K562 (cell line): Measurements from ENCODE around the gene NUP98. TPM values are rescaled to one million over a fixed set of nuclear protein-coding genes. Genes with fewer than 3 reads are reported as not detected.

Source experiments
- CBX8 ChIP-seq: fragments of 200-600 bp; sonication (generic); IDR thresholded peaks from 2 replicates; pipeline ENCODE4 v1.6.1; 2012; ENCODE audit warnings: borderline replicate concordance, mixed run types, low read depth, mild to moderate bottlenecking, moderate library complexity, mixed read lengths, low read length, control low read depth, inconsistent platforms; ENCODE audit not compliant: poor library complexity, severe bottlenecking; ENCODE audit errors: extremely low read depth
- GABPB1 ChIP-seq: sonication (generic); formaldehyde crosslinking; IDR thresholded peaks from 2 replicates; pipeline ENCODE4 v1.8.0; 2022; ENCODE audit warnings: mild to moderate bottlenecking, missing genetic modification reagents
- ILF3 ChIP-seq: fragments of 450-650 bp; IDR thresholded peaks from 2 replicates; pipeline ENCODE4 v1.6.1; 2018; ENCODE audit warnings: antibody characterized with exemption, mild to moderate bottlenecking, moderate library complexity, borderline replicate concordance
- MXI1 ChIP-seq: IDR thresholded peaks from 2 replicates; pipeline ENCODE4 v1.6.1; 2011; ENCODE audit warnings: low read depth, mild to moderate bottlenecking, improper control_type of control experiment, low read length
- NR2C2 ChIP-seq, 2 experiments: fragments of 200-800 bp in 1 of 2; sonication (Bioruptor generic) in 1 of 2; sonication (generic) in 1 of 2; formaldehyde crosslinking in 1 of 2; IDR thresholded peaks; 2 replicates each; pipeline versions ENCODE4 v1.6.1 to v1.8.0; 2016 to 2022; ENCODE audit warnings: mild to moderate bottlenecking in 1 of 2, missing compliant biosample characterization in 1 of 2, missing genetic modification characterization in 1 of 2, missing genetic modification reagents in 1 of 2
- XRCC3 ChIP-seq: fragments of 450-650 bp; IDR thresholded peaks from 2 replicates; pipeline ENCODE4 v1.6.1; 2017; ENCODE audit warnings: mild to moderate bottlenecking, moderate library complexity
- ZNF24 ChIP-seq: fragments of 450-650 bp; IDR thresholded peaks from 2 replicates; pipeline ENCODE4 v1.6.1; 2016
- polyA plus RNA-seq, 8 experiments: library from polyadenylated mRNA; depleted of rRNA in 4 of 8; stranded (reverse) in 5 of 8; unstranded in 3 of 8; fragments of >200 nt; fragmentation: Nextera tagmentation in 2 of 8; fragmentation: Illumina TruSeq in 1 of 8; extraction: Ambion mirVana in 2 of 8; extraction: Trizol in 1 of 8; gene quantifications; 2 replicates each; pipeline versions ENCODE4 v1.2.1 to v1.2.3, GENCODE V29; 2011 to 2014; ENCODE audit warnings: inconsistent platforms in 1 of 8, missing spikeins in 1 of 8
- total RNA-seq, 7 experiments: library from RNA; depleted of rRNA in 6 of 7; stranded (reverse); fragments of >200 nt in 6 of 7; fragmentation: Illumina TruSeq in 2 of 7; extraction: Trizol in 2 of 7; gene quantifications; 2 replicates each; pipeline versions ENCODE4 v1.2.1 to v1.2.3, GENCODE V29; 2011 to 2021; ENCODE audit warnings: low replicate concordance in 1 of 7
- TF ChIP-seq, protein P1 (sequence below), 2 experiments: fragments of 450-650 bp; formaldehyde crosslinking in 1 of 2; IDR thresholded peaks; 2 replicates each; pipeline versions ENCODE4 v1.4.0 to v1.6.1; 2014 to 2020; ENCODE audit warnings: mild to moderate bottlenecking in 2 of 2, borderline replicate concordance in 1 of 2, low read depth in 1 of 2
- TF ChIP-seq, protein P2 (sequence below): fragments of 250-450 bp; sonication (Bioruptor Pico); IDR thresholded peaks from 2 replicates; pipeline ENCODE4 v1.5.0; 2021
- TF ChIP-seq, protein P3 (sequence below): fragments of 250-450 bp; sonication (Bioruptor Pico); IDR thresholded peaks from 2 replicates; pipeline ENCODE4 v1.8.0; 2022; ENCODE audit warnings: inconsistent platforms
- TF ChIP-seq, protein P4 (sequence below): fragments of 450-650 bp; IDR thresholded peaks from 2 replicates; pipeline ENCODE4 v1.7.0; 2016; ENCODE audit warnings: borderline replicate concordance

The NUP98 gene
- total and polyA plus RNA-seq, 9 of the 15 experiments (the other 6 are each of a cell fraction or from before 2014, with no cell fraction given) = 45.1 to 196 (median 130) TPM

DNA sequence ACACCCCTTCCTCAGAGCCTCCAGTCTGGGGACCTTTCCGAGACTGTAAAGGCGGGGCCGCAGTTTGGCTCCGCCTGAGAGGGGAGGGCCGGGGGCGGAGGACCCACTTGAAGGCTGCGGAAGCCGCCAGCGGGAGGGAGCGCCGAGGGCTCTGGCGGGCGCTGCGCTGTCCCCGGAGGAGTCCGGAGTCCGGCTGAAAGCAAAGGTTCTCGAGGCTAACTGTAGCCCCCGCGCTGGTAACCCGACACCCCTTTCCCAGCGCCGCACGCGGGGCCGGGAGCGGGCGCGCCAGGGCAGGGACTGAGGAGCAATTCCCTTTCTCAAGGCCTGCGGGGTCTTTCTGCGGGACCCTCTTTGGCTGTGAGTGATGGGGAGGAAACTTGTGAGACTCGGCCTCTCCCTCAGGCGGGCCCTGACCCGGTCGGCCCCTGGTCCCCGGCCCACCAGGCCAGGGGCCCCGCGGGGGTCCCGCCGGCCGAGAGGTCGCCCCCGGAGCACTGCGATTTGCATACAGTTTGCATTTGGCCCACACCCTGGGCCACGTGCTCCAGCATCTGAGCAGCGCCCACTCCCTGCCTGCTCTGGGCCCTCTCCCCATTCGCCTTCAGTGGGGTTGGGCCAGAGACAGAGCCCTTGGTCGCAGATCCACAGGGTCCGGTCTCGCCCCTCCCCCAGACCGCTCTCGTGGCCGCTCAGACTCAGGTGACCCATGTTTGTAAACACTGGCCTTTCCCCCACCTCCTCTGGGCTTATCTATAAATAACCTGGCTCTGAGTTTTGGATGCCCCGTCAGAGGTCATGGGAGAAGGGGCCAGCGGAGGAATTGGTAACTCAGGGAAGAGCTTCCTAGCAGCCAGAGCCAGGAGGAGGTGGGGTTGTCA is 155.0 kb downstream of the NUP98 start (continued):
- TF ChIP-seq, protein P1, sequence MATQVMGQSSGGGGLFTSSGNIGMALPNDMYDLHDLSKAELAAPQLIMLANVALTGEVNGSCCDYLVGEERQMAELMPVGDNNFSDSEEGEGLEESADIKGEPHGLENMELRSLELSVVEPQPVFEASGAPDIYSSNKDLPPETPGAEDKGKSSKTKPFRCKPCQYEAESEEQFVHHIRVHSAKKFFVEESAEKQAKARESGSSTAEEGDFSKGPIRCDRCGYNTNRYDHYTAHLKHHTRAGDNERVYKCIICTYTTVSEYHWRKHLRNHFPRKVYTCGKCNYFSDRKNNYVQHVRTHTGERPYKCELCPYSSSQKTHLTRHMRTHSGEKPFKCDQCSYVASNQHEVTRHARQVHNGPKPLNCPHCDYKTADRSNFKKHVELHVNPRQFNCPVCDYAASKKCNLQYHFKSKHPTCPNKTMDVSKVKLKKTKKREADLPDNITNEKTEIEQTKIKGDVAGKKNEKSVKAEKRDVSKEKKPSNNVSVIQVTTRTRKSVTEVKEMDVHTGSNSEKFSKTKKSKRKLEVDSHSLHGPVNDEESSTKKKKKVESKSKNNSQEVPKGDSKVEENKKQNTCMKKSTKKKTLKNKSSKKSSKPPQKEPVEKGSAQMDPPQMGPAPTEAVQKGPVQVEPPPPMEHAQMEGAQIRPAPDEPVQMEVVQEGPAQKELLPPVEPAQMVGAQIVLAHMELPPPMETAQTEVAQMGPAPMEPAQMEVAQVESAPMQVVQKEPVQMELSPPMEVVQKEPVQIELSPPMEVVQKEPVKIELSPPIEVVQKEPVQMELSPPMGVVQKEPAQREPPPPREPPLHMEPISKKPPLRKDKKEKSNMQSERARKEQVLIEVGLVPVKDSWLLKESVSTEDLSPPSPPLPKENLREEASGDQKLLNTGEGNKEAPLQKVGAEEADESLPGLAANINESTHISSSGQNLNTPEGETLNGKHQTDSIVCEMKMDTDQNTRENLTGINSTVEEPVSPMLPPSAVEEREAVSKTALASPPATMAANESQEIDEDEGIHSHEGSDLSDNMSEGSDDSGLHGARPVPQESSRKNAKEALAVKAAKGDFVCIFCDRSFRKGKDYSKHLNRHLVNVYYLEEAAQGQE (IDR thresholded peaks at IDR 0.05; ENCODE audit: borderline replicate concordance) = 0 out of 2 replicates have a peak, but pooled peaks have one; percentile 13
- TF ChIP-seq, protein P1 (CRISPR knock-in tag; IDR thresholded peaks at IDR 0.05; ENCODE audit: low read depth) = no peak
- TF ChIP-seq, protein P2, sequence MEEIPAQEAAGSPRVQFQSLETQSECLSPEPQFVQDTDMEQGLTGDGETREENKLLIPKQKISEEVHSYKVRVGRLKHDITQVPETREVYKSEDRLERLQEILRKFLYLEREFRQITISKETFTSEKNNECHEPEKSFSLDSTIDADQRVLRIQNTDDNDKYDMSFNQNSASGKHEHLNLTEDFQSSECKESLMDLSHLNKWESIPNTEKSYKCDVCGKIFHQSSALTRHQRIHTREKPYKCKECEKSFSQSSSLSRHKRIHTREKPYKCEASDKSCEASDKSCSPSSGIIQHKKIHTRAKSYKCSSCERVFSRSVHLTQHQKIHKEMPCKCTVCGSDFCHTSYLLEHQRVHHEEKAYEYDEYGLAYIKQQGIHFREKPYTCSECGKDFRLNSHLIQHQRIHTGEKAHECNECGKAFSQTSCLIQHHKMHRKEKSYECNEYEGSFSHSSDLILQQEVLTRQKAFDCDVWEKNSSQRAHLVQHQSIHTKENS (CRISPR knock-in tag) = no peak
- TF ChIP-seq XRCC3 (no peak), CBX8 (no peak), NR2C2 (CRISPR knock-in tag; IDR thresholded peaks at IDR 0.05) (no peak), NR2C2 (tag; IDR thresholded peaks at IDR 0.05) (no peak; the same call in 1 of the 2 replicates), ILF3 (no peak), GABPB1 (CRISPR knock-in tag) (no peak; the same call in 1 of the 2 replicates), ZNF24 (peak; percentile 38; the same call in 1 of the 2 replicates), MXI1 (no peak)
- TF ChIP-seq, protein P3, sequence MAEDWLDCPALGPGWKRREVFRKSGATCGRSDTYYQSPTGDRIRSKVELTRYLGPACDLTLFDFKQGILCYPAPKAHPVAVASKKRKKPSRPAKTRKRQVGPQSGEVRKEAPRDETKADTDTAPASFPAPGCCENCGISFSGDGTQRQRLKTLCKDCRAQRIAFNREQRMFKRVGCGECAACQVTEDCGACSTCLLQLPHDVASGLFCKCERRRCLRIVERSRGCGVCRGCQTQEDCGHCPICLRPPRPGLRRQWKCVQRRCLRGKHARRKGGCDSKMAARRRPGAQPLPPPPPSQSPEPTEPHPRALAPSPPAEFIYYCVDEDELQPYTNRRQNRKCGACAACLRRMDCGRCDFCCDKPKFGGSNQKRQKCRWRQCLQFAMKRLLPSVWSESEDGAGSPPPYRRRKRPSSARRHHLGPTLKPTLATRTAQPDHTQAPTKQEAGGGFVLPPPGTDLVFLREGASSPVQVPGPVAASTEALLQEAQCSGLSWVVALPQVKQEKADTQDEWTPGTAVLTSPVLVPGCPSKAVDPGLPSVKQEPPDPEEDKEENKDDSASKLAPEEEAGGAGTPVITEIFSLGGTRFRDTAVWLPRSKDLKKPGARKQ (CRISPR knock-in tag) = no peak
- TF ChIP-seq, protein P4, sequence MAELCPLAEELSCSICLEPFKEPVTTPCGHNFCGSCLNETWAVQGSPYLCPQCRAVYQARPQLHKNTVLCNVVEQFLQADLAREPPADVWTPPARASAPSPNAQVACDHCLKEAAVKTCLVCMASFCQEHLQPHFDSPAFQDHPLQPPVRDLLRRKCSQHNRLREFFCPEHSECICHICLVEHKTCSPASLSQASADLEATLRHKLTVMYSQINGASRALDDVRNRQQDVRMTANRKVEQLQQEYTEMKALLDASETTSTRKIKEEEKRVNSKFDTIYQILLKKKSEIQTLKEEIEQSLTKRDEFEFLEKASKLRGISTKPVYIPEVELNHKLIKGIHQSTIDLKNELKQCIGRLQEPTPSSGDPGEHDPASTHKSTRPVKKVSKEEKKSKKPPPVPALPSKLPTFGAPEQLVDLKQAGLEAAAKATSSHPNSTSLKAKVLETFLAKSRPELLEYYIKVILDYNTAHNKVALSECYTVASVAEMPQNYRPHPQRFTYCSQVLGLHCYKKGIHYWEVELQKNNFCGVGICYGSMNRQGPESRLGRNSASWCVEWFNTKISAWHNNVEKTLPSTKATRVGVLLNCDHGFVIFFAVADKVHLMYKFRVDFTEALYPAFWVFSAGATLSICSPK = no peak
